ENCODE measurements around the gene IFNK. TPM values are rescaled to one million over a fixed set of nuclear protein-coding genes. Genes with fewer than 3 reads are reported as not detected.

Gene IFNK
- total RNA-seq, 2 donors from 2014 or later = not detected

DNA sequence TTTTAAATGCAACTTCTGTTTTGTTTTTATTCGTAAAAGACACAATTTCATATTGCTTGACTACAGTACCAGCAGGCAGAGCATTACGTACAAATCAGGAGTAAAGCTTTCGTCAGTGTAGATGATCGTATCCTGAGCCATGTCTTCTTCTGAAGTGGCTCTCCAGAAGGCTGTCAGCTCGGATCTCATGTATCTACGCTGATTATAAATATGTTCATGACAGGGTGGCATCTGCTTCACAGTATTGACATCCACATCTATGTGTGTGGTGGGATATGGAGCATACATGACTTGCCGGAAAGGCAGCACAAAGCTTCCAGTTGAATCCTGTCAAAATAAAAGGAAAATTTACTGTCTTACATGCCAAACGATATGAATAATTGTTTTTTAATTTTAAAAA lies 32.4 kb downstream of the IFNK start:
- intact Hi-C loops (cut with DNase I) = no loop called here
- no peaks in the 10 kb centered on the region for H3K36me3 ChIP-seq
- no peak for TF ChIP-seq CTCF (IDR thresholded peaks at IDR 0.05)
- DNase-seq = no peak
- H3K27me3 ChIP-seq = no peaks in the 10 kb centered on the region
- H3K27ac ChIP-seq = no peak overlapping the region
- no peaks in the 10 kb centered on the region for H3K9me3 ChIP-seq
- no peak overlapping the region for H3K9ac ChIP-seq (ENCODE audit: low read depth in 2 of 2, low read length in 2 of 2)
- H3K4me1 ChIP-seq = no peaks in the 10 kb centered on the region
- no peak overlapping the region for H3K4me3 ChIP-seq

- intact Hi-C loops (cut with DNase I) = no loop called here
- Histone ChIP-seq H3K36me3 (no peaks in the 10 kb centered on the region), H3K27me3 (no peaks in the 10 kb centered on the region), H3K27ac (no peak overlapping the region), H3K9ac (ENCODE audit: low read depth in 2 of 2, low read length in 2 of 2) (no peak overlapping the region), H3K9me3 (no peaks in the 10 kb centered on the region), H3K4me3 (no peak overlapping the region), H3K4me1 (no peaks in the 10 kb centered on the region)
- TF ChIP-seq CTCF (IDR thresholded peaks at IDR 0.05) = no peak
- no peak for DNase-seq
Measured at GRCh38 chr9:27558307-27558706, 34.2 kb downstream of the IFNK start.

DNA sequence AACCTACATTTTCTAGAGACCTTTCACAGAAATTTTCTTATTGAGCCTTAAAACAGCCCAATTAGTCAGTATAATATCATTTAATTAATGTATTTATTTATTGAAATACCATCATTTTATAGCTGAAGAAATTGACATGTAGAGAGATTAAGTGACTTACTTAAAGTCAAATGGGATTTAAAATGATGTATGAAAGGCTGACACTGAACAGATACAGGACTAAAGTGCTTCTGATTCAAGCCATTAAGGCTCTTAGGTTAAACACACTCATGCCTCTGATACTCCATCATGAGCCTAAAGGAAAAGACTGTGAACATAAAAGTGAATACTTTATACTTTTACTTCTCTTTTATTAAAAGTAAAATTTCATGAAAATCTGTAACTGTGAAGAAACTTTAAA lies 36.4 kb downstream of the IFNK start:
- Histone ChIP-seq H3K36me3 (no peaks in the 10 kb centered on the region), H3K27me3 (no peaks in the 10 kb centered on the region), H3K4me1 (no peaks in the 10 kb centered on the region), H3K27ac (no peak overlapping the region), H3K9ac (ENCODE audit: low read depth in 2 of 2, low read length in 2 of 2) (no peak overlapping the region), H3K9me3 (no peaks in the 10 kb centered on the region), H3K4me3 (no peak overlapping the region)
- no peak for TF ChIP-seq CTCF (IDR thresholded peaks at IDR 0.05)
- intact Hi-C loops (cut with DNase I) = no loop called here
- no peak for DNase-seq

GRCh38 chr9:27561685-27562084 lies 37.6 kb downstream of the IFNK start:
- TF ChIP-seq CTCF (IDR thresholded peaks at IDR 0.05) = no peak
- no peak overlapping the region for H3K27ac ChIP-seq
- no peaks in the 10 kb centered on the region for H3K27me3 ChIP-seq
- H3K9ac ChIP-seq (ENCODE audit: low read depth in 2 of 2, low read length in 2 of 2) = no peak overlapping the region
- intact Hi-C loops (cut with DNase I) = no loop called here
- DNase-seq = no peak
- no peak overlapping the region for H3K4me3 ChIP-seq
- H3K4me1 ChIP-seq = no peaks in the 10 kb centered on the region
- H3K9me3 ChIP-seq = no peaks in the 10 kb centered on the region
- no peaks in the 10 kb centered on the region for H3K36me3 ChIP-seq

DNA sequence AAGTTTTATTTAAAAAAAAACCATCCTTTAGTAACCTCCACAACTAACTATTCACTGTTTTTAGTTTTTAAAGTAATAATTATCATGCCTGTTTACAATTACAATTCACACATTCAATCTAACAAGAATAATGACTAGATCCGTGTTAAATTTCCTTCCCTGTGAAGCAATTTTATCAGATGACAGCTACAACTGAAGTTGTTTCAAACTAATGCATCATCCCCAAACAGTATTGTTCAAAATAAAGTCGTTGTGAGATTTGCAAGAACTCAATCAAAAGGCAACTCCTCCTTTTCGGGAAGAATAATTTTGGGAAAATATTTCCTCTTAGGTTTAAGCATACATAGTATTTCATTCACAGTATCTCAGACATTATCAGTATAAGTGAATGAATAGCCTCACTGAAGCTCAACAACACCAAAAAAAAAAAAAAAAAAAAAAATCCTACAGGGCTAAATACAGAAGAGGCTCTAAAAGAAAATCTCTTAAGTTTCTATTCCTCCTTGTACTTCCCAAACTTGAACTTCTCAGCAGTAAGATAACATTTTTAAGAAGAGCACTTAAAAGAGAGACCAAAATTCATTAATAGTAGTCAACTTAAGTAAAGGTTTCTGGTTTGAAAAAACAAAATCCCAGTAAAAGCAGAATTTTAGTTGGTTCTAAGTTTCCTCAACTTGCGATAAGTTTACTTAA lies 39.8 kb downstream of the IFNK start:
- Histone ChIP-seq H3K27me3 (no peaks in the 10 kb centered on the region), H3K27ac (no peak overlapping the region), H3K9ac (ENCODE audit: low read depth in 2 of 2, low read length in 2 of 2) (no peak overlapping the region), H3K4me3 (no peak overlapping the region), H3K9me3 (no peaks in the 10 kb centered on the region), H3K4me1 (no peaks in the 10 kb centered on the region), H3K36me3 (no peaks in the 10 kb centered on the region)
- no peak for DNase-seq
- TF ChIP-seq CTCF (IDR thresholded peaks at IDR 0.05) = no peak
- intact Hi-C loops (cut with DNase I) = no loop called here

All from colonic mucosa (tissue), 4 donors.